Osteocyte (in vitro differentiated cells): ENCODE data around the gene EBF3. TPM values are rescaled to one million over a fixed set of nuclear protein-coding genes. Genes with fewer than 3 reads are reported as not detected.

Experiments used
- DNase-seq: peaks from one replicate; pipeline ENCODE4 v3.0.0; 2021; ENCODE audit warnings: mixed read lengths; ENCODE audit not compliant: unreplicated experiment; ENCODE audit errors: extremely low spot score
- H3K27ac Mint-ChIP-seq: one replicate; pipeline ENCODE4 v1.8.0; 2021; ENCODE audit warnings: mild to moderate bottlenecking, mixed read lengths; ENCODE audit not compliant: unreplicated experiment
- H3K27me3 Mint-ChIP-seq: one replicate; pipeline ENCODE4 v1.8.0; 2021; ENCODE audit warnings: mixed read lengths; ENCODE audit not compliant: unreplicated experiment
- H3K36me3 Mint-ChIP-seq: one replicate; pipeline ENCODE4 v1.8.0; 2021; ENCODE audit warnings: mixed read lengths; ENCODE audit not compliant: unreplicated experiment
- H3K4me1 Mint-ChIP-seq: one replicate; pipeline ENCODE4 v1.8.0; 2021; ENCODE audit warnings: mixed read lengths; ENCODE audit not compliant: unreplicated experiment
- H3K4me3 Mint-ChIP-seq: one replicate; pipeline ENCODE4 v1.8.0; 2021; ENCODE audit warnings: mild to moderate bottlenecking, moderate library complexity, mixed read lengths; ENCODE audit not compliant: unreplicated experiment
- H3K9me3 Mint-ChIP-seq: one replicate; pipeline ENCODE4 v1.8.0; 2021; ENCODE audit warnings: mixed read lengths; ENCODE audit not compliant: unreplicated experiment
- CTCF ChIP-seq: fragments of 200-600 bp; sonication (generic); IDR thresholded peaks from 2 replicates; pipeline ENCODE4 v1.5.0; 2021; ENCODE audit warnings: antibody characterized with exemption, mild to moderate bottlenecking, moderate library complexity
- long read RNA-seq: library from polyadenylated mRNA; unstranded; transcript quantifications from one replicate; pipeline ENCODE4 v2.0.0, GENCODE V29; 2021
- total RNA-seq: library from RNA; stranded (reverse); gene quantifications from 2 replicates; pipeline ENCODE4 v1.2.1, GENCODE V29; 2021

Gene EBF3
- 0.59 and 0.63 TPM in 2 replicates for total RNA-seq
- long read RNA-seq, result 0 reads

- H3K27ac Mint-ChIP-seq, result no peak within 1 kb of the TSS
- no peaks in the 10 kb centered on the region for H3K9me3 Mint-ChIP-seq
Observed at GRCh38 chr10:129963641-129964501, at the start of gene EBF3. TSS of gene EBF3 (minus strand) at chr10:129964274. CDS start at chr10:129963768, 506 bp downstream.

GRCh38 chr10:130013335-130014262 is 49.5 kb upstream of the EBF3 start:
- Mint-ChIP-seq H3K4me3 (no peak overlapping the region), H3K27me3 (no peaks in the 10 kb centered on the region), H3K27ac (no peak overlapping the region), H3K4me1 (no peaks in the 10 kb centered on the region), H3K36me3 (no peaks in the 10 kb centered on the region), H3K9me3 (peaks cover 3% of the 10 kb centered on the region)
- no peak for TF ChIP-seq CTCF
- peak; percentile 81 for DNase-seq

More at GRCh38 chr10:129963641-129964501, at the start of gene EBF3:
- no peak for TF ChIP-seq CTCF
- Mint-ChIP-seq H3K4me1 (peaks cover 17% of the 10 kb centered on the region), H3K27me3 (peaks cover 61% of the 10 kb centered on the region), H3K36me3 (peaks cover 5% of the 10 kb centered on the region), H3K4me3 (peak within 1 kb of the TSS; percentile 77)
- DNase-seq, result peak; percentile 88

- Mint-ChIP-seq H3K36me3 (no peaks in the 10 kb centered on the region), H3K27ac (no peak overlapping the region), H3K4me3 (no peak overlapping the region), H3K27me3 (peaks cover 2% of the 10 kb centered on the region), H3K4me1 (no peaks in the 10 kb centered on the region), H3K9me3 (peaks cover 5% of the 10 kb centered on the region)
- no peak for TF ChIP-seq CTCF
- peak; percentile 79 for DNase-seq
Observed at GRCh38 chr10:130012129-130012528, 48.1 kb upstream of the EBF3 start.

- Mint-ChIP-seq H3K36me3 (no peaks in the 10 kb centered on the region), H3K4me3 (no peak overlapping the region), H3K27me3 (peaks cover 2% of the 10 kb centered on the region), H3K9me3 (peaks cover 5% of the 10 kb centered on the region), H3K27ac (no peak overlapping the region), H3K4me1 (no peaks in the 10 kb centered on the region)
- no peak for TF ChIP-seq CTCF
- DNase-seq, result no peak
Observed at GRCh38 chr10:130010653-130011052, 46.6 kb upstream of the EBF3 start.
